A549 (cell line): ENCODE data around the gene NGEF. TPM values are rescaled to one million over a fixed set of nuclear protein-coding genes. Genes with fewer than 3 reads are reported as not detected.

Experiments used
- ATAC-seq, 2 experiments: fragments of 200-7000 bp in 1 of 2; fragments of >200 bp in 1 of 2; cut with Nextera tagmentation in 1 of 2; cut with Tn5 transposase in 1 of 2; 3 replicates each; pipeline versions ENCODE4 v1.8.0 to v1.9.1; 2018 to 2020; ENCODE audit warnings: mild to moderate bottlenecking in 1 of 2, moderate library complexity in 1 of 2
- CTCF ChIA-PET: fragments of 300-600 bp; sonication (Branson Sonifier 250); formaldehyde crosslinking; extraction: SDS; loops from one replicate; lab custom pipeline; 2021; ENCODE audit warnings: antibody characterized with exemption, inconsistent platforms; lab: Yijun Ruan, JAX
- POLR2A ChIA-PET: fragments of 350-600 bp; formaldehyde crosslinking; extraction: SDS; loops from one replicate; lab custom pipeline; 2021; ENCODE audit warnings: antibody characterized with exemption, inconsistent platforms; lab: Yijun Ruan, JAX
- DNase-seq, 2 experiments: peaks; one replicate each; pipeline versions ENCODE4 v3.0.0 to v3.0.0-alpha.2; 2011 to 2016; ENCODE audit warnings: low read depth in 1 of 2, low spot score in 1 of 2
- FAIRE-seq: peaks from 2 replicates; lab custom pipeline; 2011; peaks lifted over from hg19 to GRCh38; lab: Jason Lieb, UNC
- H3K27ac ChIP-seq, 2 experiments: fragments of >200 bp; sonication (Bioruptor Twin); formaldehyde crosslinking; 3 replicates each; pipeline ENCODE4 v1.5.1; 2016 to 2017
- H3K4me1 ChIP-seq: fragments of >200 bp; sonication (Bioruptor Twin); formaldehyde crosslinking; 3 replicates; pipeline ENCODE4 v1.6.1; 2016
- H3K4me2 ChIP-seq: fragments of >200 bp; sonication (Bioruptor Twin); formaldehyde crosslinking; 3 replicates; pipeline ENCODE4 v1.6.1; 2016
- H3K4me3 ChIP-seq: fragments of >200 bp; sonication (Bioruptor Twin); formaldehyde crosslinking; 3 replicates; pipeline ENCODE4 v1.5.1; 2016
- H3K9me3 ChIP-seq: fragments of >200 bp; sonication (Bioruptor Twin); formaldehyde crosslinking; 3 replicates; pipeline ENCODE4 v1.6.1; 2016
- BHLHE40 ChIP-seq: IDR thresholded peaks from 2 replicates; pipeline ENCODE4 v1.6.1; 2012; ENCODE audit warnings: low read depth, low read length, inconsistent platforms
- CTCF ChIP-seq: fragments of >200 bp; sonication (Bioruptor Twin); formaldehyde crosslinking; IDR thresholded peaks from 3 replicates; pipeline ENCODE4 v1.5.1; 2016
- EHMT2 ChIP-seq: fragments of 200-600 bp; sonication (generic); IDR thresholded peaks from 2 replicates; pipeline ENCODE4 v1.6.1; 2016; ENCODE audit warnings: antibody characterized with exemption, low read depth, mild to moderate bottlenecking, moderate library complexity
- HOXB5 ChIP-seq: fragments of 250-450 bp; sonication (Bioruptor Pico); IDR thresholded peaks from 2 replicates; pipeline ENCODE4 v1.5.0; 2020; ENCODE audit warnings: mild to moderate bottlenecking, moderate library complexity
- MAFK ChIP-seq: fragments of 450-650 bp; IDR thresholded peaks from 2 replicates; pipeline ENCODE4 v1.6.1; 2014; ENCODE audit not compliant: partially characterized antibody
- POLR2A ChIP-seq: IDR thresholded peaks from 2 replicates; pipeline ENCODE4 v1.6.1; 2012; ENCODE audit warnings: mild to moderate bottlenecking, low read length
- RAD21 ChIP-seq, 2 experiments: fragments of >200 bp in 1 of 2; sonication (Bioruptor Twin) in 1 of 2; formaldehyde crosslinking in 1 of 2; IDR thresholded peaks in 1 of 2; conservative IDR thresholded peaks in 1 of 2; 2 replicates in 1 of 2; 3 replicates in 1 of 2; pipeline ENCODE4 v1.6.1; 2012 to 2018; ENCODE audit warnings: inconsistent platforms in 1 of 2
- RNF2 ChIP-seq: fragments of 200-600 bp; sonication (generic); IDR thresholded peaks from 2 replicates; pipeline ENCODE4 v1.6.1; 2016; ENCODE audit warnings: low read depth, mild to moderate bottlenecking, antibody characterized with exemption, moderate library complexity, borderline replicate concordance
- ZC3H11A ChIP-seq: fragments of 450-650 bp; IDR thresholded peaks from 2 replicates; pipeline ENCODE4 v1.6.1; 2014; ENCODE audit warnings: antibody characterized with exemption, mild to moderate bottlenecking
- ZSCAN20 ChIP-seq: fragments of 250-450 bp; sonication (Bioruptor Pico); IDR thresholded peaks from 2 replicates; pipeline ENCODE4 v1.8.0; 2022; ENCODE audit warnings: mild to moderate bottlenecking, moderate library complexity
- WGBS: methylation state at CpG from one replicate; pipeline ENCODE4 v1.1.6; 2017; ENCODE audit errors: missing lambda C conversion rate; 5-methylcytosine and 5-hydroxymethylcytosine counted together
- polyA plus RNA-seq, 4 experiments: library from polyadenylated mRNA; depleted of rRNA in 3 of 4; stranded (reverse); fragments of >200 nt; fragmentation: RNase III in 1 of 4; extraction: RNeasy Plus Mini Kit Qiagen cat#74134 plus additional on column Dnase treatment in 1 of 4; gene quantifications; 2 replicates in 3 of 4; 3 replicates in 1 of 4; pipeline ENCODE4 v1.2.3, GENCODE V29; 2011 to 2017
- TF ChIP-seq, protein P1 (sequence below): fragments of 200-600 bp; sonication (generic); IDR thresholded peaks from 2 replicates; pipeline ENCODE4 v1.6.1; 2016; ENCODE audit warnings: antibody characterized with exemption, mild to moderate bottlenecking, moderate library complexity

NGEF gene
- polyA plus RNA-seq, 2 of the 4 experiments (the other 2 are of a cell fraction): 8.1 to 9.7 TPM

- TF ChIP-seq, protein P1, sequence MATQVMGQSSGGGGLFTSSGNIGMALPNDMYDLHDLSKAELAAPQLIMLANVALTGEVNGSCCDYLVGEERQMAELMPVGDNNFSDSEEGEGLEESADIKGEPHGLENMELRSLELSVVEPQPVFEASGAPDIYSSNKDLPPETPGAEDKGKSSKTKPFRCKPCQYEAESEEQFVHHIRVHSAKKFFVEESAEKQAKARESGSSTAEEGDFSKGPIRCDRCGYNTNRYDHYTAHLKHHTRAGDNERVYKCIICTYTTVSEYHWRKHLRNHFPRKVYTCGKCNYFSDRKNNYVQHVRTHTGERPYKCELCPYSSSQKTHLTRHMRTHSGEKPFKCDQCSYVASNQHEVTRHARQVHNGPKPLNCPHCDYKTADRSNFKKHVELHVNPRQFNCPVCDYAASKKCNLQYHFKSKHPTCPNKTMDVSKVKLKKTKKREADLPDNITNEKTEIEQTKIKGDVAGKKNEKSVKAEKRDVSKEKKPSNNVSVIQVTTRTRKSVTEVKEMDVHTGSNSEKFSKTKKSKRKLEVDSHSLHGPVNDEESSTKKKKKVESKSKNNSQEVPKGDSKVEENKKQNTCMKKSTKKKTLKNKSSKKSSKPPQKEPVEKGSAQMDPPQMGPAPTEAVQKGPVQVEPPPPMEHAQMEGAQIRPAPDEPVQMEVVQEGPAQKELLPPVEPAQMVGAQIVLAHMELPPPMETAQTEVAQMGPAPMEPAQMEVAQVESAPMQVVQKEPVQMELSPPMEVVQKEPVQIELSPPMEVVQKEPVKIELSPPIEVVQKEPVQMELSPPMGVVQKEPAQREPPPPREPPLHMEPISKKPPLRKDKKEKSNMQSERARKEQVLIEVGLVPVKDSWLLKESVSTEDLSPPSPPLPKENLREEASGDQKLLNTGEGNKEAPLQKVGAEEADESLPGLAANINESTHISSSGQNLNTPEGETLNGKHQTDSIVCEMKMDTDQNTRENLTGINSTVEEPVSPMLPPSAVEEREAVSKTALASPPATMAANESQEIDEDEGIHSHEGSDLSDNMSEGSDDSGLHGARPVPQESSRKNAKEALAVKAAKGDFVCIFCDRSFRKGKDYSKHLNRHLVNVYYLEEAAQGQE: no peak
- no peak for TF ChIP-seq EHMT2
These were observed 29.4 kb downstream of the NGEF start (continued) for GRCh38 chr2:232983669-232984140.

- 80% methylated on average over 15 of the region's 15 CpGs for WGBS
- ATAC-seq (no peak), FAIRE-seq (no peak), DNase-seq (no peak)
- peaks cover 9% of the 10 kb centered on the region; the same call in 2 of the 3 replicates for H3K9me3 ChIP-seq
- peak overlapping the region; percentile 29 to 86; a peak in 4 of 6 replicates for H3K27ac ChIP-seq
- TF ChIP-seq BHLHE40: no peak
- TF ChIP-seq RNF2: no peak
- TF ChIP-seq ZC3H11A: no peak
- TF ChIP-seq MAFK: no peak
- TF ChIP-seq POLR2A: no peak
- TF ChIP-seq CTCF: 0 out of 3 replicates have a peak, but pooled peaks have one; percentile 9
- no peak for TF ChIP-seq HOXB5 (CRISPR knock-in tag)
- TF ChIP-seq ZSCAN20: no peak
- peaks cover 49% of the 10 kb centered on the region for H3K4me1 ChIP-seq
- H3K4me3 ChIP-seq: no peak overlapping the region
- H3K4me2 ChIP-seq: no peak overlapping the region
- ChIA-PET CTCF (interaction anchor here (2.0 to 10.0 kb wide), 5 partner anchors 46 to 268 kb away, joined by 8 to 119 read pairs (median 13); partner anchors contain the start of genes ATG16L1 and NEU2), POLR2A (no interaction called here)
These were observed 30.0 kb downstream of the NGEF start for GRCh38 chr2:232982926-232983668.

DNA sequence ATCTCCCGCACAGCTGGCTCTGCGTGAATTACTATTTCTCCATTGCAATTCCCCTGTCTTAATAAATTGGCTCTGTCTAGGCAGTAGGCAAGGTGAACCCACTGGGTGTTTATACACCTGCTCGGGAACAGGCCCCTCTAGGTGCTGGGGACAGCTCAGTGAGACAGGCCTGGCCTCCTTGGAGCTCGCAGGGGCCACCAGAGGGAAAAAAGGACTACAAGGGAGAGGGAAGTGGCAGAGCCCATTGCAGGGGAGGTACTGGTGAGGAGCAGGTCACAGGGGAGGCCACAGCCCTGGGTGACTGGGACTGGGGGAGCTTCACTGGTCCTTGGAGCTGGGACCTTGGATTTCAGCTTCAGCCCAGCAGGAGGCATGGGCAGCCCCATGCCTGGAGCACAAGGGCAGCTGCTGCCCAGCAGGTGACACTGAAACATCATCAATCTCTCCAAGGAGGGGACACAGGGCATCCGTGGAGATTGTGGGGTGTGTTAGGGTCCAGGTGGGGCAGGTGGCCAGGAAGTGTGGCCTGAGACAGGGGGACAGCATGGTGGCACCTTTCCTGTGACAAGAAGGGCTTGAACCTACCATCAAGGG lies 31.2 kb downstream of the NGEF start:
- FAIRE-seq (no peak), DNase-seq (no peak), ATAC-seq (peak in 1 of 2 experiments; percentile 6; a peak in 1 of 6 replicates)
- CTCF ChIA-PET: interaction anchor here (1.2 to 10.0 kb wide), 5 partner anchors 16 to 129 kb away, joined by 3 to 119 read pairs (median 16); partner anchors contain the start of gene NEU2
- 77% methylated on average over 5 of the region's 5 CpGs for WGBS
- POLR2A ChIA-PET: no interaction called here
- Histone ChIP-seq H3K27ac (peak overlapping the region; percentile 74 to 86), H3K4me1 (peaks cover 38% of the 10 kb centered on the region), H3K4me3 (no peak overlapping the region), H3K9me3 (peaks cover 9% of the 10 kb centered on the region; the same call in 2 of the 3 replicates), H3K4me2 (no peak overlapping the region)
- TF ChIP-seq CTCF (no peak), RAD21 (conservative IDR thresholded peaks at IDR 0.05 in 1 of 2, IDR thresholded peaks at IDR 0.05 in 1 of 2) (peak in 1 of 2 experiments; percentile 49; a peak in 2 of 5 replicates), ZC3H11A (no peak)
